Ecto neural progenitor cell (in vitro differentiated cells): Measurements from ENCODE around the gene AGAP1.
"Not testable (repeated sequence)": the region's sequence is repeated elsewhere in the genome, so short reads cannot be mapped to it uniquely, and the experiment has no call there.

Experiments
- DNase-seq: peaks from one replicate; pipeline ENCODE4 v3.0.0-alpha.2; 2018; ENCODE audit warnings: low spot score

The AGAP1 gene

DNA sequence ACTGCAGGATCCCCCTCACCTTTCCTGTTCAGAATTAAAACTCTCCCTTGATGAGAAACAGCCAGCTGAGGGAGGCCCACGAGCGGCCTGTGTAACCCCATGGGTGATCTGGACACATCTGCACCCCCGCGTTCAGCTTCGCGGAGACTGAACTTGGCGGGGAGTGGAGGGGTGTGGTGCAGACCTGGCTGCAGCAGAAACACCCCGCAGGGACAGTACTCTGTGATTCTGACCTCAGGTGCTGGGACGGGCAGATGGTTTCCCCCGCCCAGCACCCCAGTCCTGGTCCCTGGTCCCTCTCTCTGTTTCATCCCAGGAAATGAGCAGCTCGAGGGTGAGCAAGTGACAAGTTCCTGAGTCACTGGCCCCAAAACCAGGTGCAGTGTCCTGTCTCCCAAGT, 633.2 kb downstream of the AGAP1 start:
- no peak for DNase-seq

DNA sequence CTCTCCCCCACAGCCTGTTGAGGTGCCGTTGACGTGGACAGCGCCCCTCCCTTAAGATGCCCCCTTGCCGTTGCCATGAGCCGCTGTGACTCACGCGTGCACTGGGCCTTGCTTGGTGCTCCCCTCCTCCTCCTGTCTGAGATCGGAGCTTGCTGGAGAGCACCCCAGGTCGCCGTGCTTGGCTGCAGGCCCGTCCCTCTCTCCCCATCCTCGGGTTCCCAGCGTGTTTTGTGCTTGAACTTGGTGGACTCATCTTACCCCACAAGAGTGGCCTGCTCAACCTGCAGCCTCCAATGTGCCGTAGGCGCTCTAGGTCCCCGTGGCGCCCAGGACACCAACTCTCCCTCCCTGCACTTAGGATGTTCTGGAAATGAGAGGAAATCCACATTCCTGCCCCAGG, 634.5 kb downstream of the AGAP1 start:
- DNase-seq: no peak

DNA sequence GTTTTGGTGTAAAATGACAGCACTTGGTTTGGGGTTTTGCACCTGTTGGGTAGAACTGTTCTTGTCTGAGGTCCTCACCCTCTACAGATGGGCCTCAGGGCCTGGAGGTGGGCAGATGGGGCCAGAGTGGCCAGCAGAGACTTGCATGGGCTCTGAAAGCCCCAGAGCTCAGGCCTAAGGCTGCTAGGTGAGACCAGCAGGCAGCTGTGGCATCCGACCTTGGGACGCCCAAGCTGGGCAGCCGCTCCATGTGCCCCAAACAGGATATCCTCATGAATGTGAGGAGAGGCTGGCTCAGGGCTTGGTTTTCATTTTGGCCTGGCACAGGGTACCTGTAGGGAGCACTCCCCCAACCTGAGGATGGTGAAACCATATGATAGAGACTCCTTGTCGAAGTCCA, 636.1 kb downstream of the AGAP1 start:
- no peak for DNase-seq

DNA sequence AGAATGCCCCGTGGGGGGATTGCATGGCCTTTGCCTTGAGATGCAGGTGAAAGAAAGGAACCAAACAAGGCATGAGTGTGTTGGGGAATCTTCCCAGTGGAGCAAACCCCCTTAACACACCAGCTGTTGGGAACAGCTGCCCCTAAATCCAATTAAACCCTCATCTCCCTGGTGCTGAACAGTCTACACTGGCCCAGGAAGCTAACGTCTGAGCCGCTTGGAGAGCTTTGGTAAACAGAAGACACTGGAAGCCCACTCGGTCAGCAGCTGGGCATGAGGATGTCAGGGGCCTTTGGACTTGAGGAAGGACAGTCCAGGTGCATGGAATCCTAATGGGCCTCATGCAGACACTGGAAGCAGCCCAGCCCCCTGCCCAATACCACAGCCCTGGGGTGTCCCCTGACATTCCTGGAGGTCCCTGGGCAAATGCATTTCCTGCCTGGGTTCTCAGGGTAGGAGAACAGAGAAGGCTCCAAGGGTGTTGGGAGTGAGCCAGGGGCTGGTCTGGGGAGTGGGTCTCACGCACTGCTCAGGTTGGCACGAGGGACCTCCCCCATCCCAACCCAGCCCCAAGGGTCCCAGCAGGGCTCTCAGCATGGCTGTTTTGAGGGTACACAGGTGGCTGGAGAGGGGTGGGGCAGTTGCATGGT, 636.6 kb downstream of the AGAP1 start:
- DNase-seq: no peak

DNA sequence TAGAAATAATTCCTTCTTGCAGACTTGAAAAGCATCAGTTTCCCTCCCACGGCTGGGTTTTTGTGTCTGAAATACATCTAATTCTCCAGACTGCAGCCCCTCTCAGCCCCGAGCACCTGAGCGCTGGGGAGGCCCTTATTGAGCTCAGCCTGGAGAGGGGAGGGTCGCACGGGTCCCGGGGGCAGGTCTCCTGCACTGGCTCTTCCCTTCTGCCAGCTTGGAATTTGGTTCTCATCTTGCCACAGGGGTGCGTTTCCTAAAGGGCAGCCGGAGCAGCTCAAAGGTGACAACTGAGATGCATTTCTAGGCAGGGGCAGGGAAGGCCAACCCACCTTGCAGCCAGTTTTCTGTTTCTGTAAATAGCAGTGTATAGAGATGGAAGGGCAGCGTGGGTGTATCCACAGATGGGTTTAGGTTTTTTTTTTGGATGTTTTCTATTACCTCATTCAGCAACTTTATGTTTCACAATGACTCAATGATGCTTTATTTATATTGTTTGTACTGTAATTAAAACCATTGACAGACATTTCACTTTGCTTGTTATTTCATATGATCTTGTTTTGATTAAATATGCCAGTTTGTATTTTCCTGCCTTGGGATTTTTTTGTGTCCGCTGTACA, 637.3 kb downstream of the AGAP1 start:
- no peak for DNase-seq

DNA sequence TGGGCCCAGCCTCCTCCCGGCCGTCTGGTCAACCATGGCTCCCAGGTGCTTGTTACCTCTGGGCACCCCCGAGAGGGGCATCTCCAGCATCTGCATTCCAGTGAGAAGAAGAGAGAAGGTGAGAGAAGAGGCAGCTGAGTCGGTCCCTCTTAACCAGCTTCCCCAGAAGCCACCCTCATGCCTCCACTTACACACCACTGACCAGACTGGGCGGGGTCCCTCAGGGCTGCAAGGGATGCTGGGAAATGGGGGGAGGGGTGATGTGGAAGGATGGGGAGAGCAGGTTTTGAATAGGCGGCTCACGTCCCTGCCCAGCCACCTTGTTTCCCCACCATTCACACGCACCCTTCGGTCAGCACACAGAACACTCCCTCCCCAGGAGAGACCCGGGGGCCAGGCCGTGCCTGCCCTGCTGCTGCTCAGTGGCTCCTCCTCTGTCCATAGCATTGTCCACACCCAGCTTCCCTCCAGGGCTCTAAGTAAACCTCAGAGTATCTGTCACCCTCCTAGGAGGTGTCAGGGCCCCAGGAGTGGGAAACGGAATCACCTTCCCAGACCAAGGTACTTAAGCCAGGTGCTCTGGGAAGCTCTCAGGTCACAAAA, 639.7 kb downstream of the AGAP1 start:
- no peak for DNase-seq

DNA sequence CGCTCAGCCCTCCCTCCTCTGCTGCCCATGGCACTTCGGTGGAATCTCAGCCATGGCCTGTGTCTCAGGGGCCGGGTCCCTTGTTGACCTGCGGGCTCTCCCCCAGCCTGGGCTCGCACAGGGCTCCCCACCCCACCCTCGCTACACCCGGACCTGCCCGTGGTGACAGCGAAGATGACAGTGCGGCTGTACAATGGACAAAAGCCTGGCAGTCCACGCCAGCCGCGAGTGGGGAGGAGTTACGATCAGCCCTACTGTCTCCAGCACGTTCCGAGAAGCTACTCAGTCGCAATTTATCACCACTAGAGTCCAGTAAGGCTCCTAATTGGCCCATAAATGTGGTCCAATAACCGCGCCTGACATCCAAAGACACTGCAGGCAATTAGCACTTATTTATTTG, 642.7 kb downstream of the AGAP1 start:
- DNase-seq: no peak

DNA sequence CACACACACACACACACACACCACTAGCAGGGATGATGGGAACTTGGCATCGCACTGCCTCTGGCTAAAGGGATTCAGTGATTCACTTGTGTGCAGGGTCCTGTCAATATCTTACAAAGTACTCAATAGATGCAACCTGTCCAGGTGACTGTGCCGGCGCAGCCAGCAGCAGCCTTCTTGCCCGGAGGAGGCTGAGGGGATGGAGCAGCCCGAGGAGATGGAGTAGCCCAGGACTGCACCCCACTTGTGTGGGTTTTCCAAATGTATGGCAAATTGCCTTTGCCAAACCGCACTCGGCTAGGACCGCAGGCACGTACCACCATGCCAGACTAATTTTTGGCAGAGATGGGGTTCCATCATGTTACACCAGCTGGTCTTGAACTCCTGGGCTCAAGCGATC, 643.2 kb downstream of the AGAP1 start:
- no peak for DNase-seq

DNA sequence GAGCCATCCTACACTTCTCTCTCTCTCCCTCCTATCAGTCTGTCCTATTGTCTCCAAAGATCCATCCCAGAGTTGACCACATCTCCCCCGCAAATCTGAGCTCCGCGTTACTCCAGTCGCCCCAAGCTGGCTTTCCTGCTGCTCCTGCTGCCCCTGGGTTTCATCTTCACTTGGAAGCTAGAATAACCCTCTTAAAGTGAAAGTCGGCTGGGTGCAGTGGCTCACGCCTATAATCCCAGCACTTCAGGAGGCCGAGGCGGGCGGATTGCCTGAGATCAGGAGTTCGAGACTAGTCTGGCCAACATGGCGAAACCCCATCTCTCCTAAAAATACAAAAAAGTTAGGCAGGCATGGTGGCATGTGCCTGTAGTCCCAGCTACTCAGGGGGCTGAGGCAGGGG, 647.8 kb downstream of the AGAP1 start:
- not testable (repeated sequence) for DNase-seq

DNA sequence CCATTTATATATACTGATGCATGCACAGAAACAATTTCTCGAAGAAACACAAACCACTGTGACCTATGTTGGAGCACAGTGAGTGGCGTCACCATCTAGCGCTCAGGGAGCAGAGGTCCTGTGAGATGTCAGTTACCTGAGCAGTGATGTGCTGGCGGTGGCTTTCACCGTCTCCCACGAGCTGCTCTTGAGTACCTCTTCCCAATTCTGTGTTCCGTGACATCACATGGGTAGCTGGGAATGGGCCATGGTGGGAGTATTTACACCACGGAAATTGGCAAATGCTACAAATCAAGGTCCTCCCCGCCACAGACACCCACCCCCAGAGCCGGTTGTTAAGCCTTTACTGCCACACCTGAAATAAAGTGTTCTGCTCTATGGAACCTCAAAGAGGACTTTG, 650.0 kb downstream of the AGAP1 start:
- no peak for DNase-seq

DNA sequence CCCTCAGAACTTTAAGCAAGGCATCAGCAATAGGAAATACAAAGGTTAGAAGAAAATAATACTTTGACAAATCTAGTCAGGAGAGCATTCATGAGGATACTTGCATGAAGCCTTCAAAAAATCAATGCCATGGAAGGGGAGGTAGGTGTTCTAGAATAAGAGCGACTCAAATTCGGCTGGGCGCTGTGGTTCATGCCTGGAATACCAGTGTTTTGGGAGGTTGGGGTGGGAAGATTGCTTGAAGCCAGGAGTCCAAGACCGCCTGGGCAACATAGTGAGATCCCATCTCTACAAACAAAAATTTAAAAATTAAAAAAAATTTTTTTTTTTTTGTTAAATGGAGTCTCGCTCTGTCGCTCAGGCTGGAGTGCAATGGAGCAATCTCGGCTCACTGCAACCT, 652.6 kb downstream of the AGAP1 start:
- DNase-seq: no peak

DNA sequence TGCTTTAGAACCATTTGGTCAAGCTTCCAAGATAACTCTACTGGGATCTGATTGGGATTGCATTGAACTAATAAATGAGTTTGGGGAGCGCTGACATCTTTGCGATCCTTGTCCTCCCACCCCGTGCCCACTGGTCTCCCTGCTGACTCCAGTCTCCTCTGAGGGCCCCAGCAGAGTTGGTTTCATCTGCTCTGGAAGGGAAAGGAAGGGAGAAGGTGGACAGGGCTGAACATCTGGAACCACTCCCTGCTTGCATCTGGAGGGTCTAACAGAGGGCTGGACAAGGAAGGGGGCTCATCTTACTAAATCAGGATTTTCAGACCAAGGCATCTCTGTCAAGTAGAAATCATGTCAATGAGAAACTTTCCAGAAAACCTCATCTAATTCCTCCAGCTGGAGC, 661.6 kb downstream of the AGAP1 start:
- no peak for DNase-seq

DNA sequence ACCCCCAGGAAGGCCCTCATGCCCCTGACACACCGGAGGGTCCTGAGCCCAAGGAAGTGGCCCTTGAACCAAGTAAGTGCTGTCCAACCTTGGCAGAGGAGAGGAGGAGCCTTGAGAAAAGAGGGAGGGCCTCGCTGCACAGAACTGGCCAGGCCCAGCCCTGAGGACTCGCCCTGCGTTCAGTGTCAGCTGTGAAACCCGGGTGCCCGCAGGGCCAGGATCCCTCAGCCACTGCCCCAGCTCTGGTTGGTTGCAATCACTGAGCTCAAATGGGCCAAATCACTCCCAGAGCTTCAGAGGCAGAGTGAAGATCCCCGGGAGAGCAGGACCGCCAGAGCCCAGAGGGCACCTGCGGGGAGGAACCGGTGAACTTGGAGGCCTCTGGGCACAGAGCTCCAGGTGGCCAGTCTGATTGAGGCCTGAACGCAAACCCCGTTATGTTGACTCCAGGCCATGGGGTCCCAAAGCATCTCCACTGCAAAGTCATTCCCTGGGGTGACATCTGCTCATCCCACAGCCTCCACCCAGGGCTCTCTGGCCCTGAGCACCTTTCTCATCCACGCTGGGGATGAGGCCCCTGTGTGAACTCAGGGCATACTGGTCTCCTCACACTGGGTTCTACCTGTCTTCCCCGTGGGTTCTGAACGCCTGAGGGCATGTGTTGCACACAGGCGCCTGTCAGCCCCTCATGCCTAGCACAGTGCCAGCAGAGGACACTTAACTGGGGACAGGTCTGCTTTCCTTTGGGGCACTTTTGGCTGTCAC, 662.4 kb downstream of the AGAP1 start:
- no peak for DNase-seq

DNA sequence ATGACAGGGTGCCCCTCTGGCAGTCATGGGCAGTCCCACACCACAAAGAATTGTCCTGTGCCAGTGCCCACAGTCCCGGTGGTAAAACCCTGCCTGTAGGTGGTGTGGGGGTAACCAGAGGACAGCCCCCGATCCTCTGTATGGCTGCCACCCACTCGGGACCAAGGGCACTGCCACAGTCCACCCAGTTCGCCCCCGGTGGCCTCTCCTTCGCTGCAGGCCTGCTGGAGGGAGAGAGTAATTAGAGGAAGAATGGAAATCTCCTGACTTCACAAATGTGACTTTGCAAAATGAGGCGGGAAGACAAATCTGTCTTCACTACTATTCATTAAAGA, 663.0 kb downstream of the AGAP1 start:
- DNase-seq: no peak

DNA sequence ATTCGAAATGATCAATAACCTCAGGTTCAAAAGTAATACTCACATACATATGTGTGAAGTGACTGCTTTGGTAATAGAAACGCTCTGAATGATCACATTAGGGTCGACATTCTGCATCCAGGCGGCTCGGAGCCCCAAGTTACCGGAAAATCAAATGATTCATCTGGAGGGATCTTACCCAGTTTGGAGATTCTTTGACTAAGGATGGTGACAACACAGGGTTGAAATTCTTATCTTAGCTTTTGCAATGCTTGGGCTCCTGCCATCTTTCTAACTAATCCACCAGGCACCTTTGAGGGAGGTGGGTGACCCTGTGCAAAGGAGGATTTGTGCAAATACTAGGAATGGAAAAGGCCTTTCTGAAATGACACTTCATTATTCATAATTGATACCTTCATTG, 663.5 kb downstream of the AGAP1 start:
- DNase-seq: no peak

DNA sequence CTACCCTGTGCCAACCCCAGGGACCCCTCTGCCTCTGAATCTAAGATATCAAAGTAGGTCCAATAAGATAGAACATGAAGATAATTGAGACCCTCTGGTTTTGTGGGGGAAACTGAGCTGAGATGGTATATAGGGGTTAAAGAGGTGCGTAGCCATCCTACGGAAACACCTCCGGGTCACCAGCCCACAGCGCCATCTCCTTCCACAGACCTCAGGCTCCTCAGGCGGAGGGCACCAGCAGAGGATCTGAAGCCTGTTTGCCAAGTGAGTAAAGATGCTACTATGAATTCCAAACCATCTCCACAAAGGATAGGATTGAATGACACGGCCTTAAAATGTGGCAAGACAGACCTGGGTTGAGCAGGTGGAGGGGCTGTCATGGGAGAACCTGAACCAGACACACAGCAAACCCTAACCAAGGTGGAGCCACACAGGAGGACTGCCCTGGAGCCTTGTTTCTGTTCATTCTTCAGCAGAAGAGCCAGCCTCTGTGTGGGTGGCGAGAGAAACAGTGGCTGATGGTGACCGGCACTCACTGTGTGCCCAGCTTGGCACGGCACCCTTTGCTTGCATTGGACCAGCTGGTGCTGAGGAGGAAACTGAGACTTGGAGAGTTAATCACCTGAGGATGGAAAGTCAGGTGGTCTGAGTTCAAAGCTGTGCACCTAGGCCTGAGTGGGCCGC, 664.1 kb downstream of the AGAP1 start:
- no peak for DNase-seq

DNA sequence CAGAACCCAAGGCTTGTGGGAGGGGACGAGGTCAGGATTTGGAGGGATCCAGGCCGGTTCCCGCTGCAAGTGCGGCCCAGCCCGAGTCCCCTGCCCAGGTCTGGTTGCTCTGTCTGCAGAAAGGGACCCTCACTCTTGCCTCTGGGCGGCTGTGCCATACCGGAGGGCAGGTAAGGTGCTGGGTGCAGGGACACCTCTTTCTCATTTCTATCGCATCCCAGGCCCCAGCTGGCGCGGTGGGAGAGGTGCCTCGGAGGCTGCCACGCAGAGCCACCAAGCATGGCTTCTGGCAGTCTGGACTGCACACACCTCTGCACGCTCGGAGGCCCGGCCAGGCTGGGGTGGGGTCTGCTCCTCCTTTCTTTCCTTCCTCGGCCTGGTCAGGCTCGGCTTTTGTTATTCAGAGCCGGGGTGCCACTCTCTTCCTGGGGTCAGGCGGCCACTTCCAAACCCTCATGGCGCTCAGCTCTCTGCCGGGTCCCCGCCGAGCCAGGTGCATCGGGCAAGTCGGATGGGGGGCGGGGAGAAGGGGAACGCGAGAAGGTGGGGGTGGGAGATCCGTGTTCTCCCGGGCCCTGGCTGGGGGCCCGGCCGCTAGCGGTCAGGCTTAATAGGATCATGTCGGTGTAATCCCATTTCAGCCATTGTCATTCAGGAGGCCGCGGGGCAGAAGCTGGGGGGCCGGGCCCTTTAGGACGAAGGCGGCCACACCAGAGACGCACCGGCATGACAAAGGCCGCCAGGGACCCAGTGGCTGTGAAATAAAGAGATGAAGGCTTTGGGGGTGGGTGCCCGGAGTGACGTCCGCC, 665.3 kb downstream of the AGAP1 start:
- peak; percentile 85 for DNase-seq

DNA sequence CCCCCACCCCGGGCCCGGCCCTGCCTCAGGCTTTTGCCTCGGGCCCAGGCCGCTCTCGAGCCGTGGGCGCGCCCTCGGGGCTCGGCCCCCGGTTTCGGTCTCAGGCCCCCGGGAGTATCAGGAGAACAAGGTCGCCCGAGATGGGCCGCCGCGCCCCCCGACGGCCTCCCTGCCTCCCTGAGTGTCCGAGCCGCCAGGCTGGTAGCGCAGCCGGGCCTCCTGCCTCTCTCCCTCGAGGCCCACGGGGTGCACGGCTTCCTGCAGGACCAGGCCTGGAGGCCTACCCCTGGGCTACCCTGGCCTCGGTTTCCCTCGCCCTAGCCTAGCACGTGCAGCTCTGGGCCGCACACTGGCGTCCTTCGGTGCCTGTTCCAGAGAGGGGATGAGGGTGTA, 665.9 kb downstream of the AGAP1 start:
- DNase-seq: no peak

DNA sequence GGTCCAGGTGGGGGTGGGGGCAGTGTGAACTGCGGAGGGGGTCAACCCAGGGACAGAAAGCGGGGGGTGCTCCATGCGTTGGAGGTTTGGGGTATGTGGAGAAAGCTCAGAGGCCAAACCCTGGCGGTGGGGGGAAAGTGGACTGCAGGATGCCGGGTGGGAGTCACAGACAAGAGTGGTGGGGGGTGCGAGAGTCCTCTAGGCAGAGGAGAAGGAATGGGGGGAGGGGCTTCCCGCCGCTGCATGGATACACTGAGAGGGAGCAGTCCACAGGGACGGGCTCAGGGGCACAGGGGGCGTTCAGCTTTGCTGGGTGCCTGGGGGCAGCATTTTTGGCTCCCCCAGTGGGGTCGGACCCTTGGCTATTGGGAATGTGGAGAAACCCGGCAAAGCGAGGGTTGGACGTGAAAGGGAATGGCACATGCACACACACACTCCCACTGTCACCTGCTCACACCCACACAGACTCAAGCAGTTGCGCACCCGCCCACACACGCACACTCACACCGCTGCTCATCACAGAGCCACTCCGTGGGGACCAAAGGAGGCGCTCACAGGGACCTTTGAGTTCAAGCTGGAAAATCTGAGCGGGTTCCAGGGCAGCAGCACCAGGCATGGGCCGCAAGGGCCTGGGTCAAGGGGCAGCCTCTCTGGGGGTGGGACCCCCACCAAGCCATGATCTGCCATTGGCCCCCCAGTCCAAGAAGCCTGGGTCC, 666.7 kb downstream of the AGAP1 start:
- DNase-seq: no peak

DNA sequence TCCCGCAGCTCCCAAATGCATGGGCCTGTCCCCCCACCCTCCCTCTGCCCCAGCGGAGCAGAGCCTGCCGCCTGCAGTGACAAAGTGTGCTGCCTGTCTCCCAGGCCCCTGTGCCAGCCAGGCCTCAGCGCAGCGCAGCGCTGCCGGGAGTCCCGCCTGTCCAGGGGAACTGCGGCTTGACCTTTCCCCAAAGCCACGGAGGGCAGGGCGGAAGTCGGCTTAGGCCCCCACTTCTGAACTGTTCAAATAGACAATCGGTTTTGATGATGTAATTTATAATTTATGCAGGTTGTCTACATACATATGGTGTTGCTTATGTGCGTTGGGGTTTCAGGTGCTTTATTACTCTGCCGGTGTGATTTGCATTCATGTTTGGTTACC, 667.2 kb downstream of the AGAP1 start:
- DNase-seq: no peak

DNA sequence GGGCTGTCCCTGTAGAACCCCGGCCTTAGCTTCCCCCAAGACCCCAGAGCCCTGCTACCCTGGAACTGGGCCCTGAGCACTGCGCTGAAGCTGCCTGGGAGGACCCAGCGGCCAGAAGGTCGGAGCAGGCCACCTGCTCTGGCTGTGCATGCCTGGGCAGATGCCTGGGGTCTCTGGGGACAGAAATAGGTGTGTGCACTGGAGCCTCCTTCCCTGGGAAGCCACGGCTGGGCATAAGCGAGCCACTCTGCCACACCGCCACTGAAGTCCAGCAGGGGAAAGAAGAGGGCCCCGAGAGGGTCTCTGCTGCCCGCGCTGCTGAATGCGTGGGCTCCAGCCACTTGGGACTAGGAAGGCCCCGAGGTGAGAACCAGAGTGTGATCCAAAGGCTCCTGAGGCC, 667.7 kb downstream of the AGAP1 start:
- no peak for DNase-seq
